NT2/D1 (cell line): ENCODE data around the gene PHEX.

Source experiments
- SUZ12 ChIP-seq: IDR thresholded peaks from 2 replicates; pipeline ENCODE4 v1.6.1; 2011; ENCODE audit not compliant: insufficient read length, insufficient read depth; ENCODE audit errors: extremely low read depth
- YY1 ChIP-seq: IDR thresholded peaks from 2 replicates; pipeline ENCODE4 v1.6.1; 2011; ENCODE audit not compliant: insufficient read length, insufficient read depth
- ZNF274 ChIP-seq: IDR thresholded peaks from 2 replicates; pipeline ENCODE4 v1.6.1; 2011; ENCODE audit warnings: mild to moderate bottlenecking, low read depth, low read length

DNA sequence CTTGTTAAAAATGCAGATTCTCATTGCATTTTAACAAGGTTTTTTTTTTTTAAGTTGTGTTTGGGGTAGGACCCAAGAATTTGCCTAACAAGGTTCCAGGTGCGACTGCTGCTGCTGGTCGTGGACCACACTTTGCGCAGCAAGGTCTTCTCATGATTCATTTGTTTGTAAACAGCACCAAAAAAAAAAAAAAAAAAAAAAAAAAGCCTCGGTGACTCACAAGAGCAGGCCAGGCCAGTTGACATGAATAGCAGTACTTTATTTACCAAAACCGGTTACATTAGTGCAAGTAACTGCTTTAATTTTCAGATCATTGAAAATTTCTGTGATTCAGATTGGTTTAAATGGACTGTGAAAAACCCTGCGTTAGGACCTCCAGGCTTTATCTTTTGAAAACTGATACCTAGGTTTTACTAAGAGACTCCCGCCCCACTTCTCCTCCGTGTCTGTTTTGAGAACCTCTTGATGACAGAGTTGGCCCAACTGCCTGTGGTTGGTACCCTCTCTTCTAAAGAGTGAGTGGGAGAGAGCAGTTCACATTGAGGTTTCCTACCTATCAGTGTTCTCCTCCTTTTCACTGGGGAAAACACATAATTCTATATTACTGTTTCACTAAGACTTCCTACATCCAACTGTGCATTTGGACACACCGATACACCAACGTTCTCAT is 86.2 kb downstream of the PHEX start:
- no peak for TF ChIP-seq ZNF274
- TF ChIP-seq YY1: no peak
- TF ChIP-seq SUZ12: no peak
